NCI-H1436 treated with DMSO at 0.1 percent for 48 hours (cell line): ENCODE results near the gene PODN.

Experiments
- DNase-seq: peaks from one replicate; lab custom pipeline; 2025; lab: John Stamatoyannopoulos, UW

Gene PODN

DNA sequence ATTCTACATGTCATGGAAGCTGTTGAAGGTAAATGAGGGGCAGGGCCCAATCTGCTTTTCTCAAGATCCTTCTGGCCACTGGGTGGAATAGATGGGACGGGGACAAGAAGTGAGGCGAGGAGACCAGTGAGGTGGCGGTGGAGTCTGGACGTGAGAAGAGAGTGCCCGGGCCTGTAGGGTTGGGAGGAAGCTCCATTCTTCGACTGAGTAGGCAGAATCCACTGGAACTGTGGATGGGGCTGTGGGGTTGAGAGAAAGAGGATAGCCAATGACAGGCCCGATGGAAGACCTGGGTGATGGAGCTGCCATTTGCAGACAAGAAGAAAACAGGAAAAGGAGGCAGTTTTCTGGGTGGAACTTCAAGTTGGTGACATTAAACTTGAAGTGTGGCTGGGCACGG is 70.2 kb downstream of the PODN start:
- no peak for DNase-seq

DNA sequence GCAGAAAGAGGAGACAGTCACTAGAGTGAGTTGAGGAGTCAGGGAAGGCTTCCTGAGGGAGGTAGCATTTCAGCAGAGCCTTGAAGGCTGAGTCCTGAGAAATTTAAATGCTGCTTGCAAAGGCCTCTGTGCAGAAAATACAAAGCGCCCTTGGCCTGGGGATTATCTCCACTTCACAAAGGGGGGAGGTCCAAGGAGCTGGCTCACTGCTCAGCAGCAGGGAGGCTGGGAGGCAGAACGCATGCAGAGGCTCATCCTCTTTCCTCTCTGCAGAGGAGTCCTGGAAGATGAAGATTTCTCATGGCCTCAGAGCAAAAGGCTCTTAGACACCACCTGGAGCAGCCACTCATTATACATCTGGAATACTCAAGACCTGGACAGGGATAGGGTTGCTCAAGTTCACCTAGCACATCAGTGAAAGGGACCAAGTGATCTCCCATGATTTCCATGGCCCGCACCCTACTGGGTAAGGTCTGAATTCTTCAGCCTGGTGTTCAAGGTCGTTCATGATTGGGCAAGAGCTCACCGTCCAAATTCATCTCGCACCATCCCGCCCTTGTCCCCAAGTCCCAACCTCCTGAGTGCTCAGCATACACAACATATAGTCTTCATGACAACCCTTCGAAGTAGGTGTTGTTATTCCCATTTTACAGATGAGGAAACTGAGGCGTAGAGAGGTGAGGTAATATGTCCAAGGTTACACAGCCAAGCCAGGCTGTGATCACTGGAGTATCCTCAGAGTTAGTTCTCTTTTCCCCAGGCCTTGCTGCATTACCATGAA is 71.4 kb downstream of the PODN start:
- DNase-seq = no peak

DNA sequence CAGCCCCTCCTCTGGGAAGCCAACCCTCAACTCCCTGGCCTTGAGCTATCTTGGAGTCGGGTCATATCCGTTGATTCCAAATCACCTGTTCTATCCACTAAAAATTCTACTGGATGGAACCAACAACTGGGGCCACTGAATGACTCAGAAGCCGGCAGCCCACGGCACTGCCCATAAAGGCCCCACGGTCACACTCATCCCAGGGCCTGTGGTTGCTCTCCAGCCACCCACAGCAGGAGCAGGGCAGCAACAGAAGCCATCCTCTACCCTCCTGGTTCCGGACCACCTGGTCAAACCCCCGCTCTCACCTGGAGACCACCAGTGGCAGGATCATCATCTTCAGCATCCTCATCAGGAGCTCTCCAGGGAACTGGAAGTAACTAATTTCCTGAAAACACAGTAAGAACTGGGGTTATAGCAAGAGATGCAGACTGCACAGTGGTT is 72.1 kb downstream of the PODN start:
- DNase-seq = no peak
